Cerebellar cortex (tissue), 1 donor: ENCODE measurements around the gene OPCML.

ENCODE experiments used
- DNase-seq: peaks from one replicate; pipeline ENCODE4 v3.0.0-alpha.2; 2015; ENCODE audit warnings: low spot score

OPCML gene

DNA sequence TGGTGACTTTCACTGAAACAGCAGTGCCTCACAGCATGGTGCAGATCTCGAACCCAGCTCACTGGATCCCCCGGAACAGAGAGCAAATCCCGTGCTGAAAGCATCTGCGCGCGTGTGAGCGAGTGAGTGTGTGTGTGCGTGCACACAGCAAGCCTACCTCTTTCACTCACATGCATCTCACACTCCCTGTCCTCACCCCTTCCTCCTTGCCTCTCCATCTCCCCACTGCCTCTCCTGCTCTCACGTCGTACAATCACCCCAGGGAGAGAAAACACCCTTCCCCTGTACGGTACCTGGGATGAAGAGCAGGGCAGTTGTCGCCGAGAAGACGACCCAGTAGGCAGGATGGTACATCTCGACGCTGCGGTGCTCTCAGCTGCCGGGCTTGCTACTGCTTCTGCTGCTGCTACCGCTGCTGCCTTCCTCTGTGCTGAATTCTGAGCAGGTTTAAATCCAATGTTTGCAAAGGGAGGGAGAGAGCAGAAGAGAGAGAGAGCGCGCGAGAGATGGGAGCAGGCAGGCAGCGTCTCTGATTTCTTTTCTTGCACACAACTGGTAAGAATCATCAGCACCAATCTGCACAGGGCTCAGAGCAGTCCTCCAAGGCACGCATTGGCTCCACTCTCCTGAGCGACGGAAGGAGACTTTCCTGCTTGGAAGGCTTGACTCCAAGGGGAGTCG is at the start of gene OPCML:
OPCML (minus strand) TSS at position 531 of the 681 bp plus-strand sequence.
- no peak for DNase-seq

DNA sequence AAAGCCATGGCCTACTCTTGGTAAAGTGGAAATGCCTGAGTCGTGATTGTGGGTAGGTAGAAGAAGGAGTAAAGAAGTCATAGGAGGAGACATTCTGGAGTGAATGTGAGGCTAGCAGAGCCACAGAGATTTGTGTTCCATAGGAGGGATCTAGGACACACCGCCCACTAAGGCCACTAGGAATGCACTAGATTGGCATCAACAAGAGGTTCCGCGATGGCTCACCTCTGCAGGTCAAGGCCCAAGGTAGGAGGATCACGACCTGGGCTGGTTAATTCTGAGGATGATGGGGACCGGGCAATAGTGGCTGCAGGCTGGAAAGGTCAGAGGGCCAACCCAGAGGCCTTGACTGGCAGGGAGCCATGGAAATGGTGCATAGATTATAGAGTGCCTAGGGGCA is 48.8 kb upstream of the OPCML start:
- no peak for DNase-seq

DNA sequence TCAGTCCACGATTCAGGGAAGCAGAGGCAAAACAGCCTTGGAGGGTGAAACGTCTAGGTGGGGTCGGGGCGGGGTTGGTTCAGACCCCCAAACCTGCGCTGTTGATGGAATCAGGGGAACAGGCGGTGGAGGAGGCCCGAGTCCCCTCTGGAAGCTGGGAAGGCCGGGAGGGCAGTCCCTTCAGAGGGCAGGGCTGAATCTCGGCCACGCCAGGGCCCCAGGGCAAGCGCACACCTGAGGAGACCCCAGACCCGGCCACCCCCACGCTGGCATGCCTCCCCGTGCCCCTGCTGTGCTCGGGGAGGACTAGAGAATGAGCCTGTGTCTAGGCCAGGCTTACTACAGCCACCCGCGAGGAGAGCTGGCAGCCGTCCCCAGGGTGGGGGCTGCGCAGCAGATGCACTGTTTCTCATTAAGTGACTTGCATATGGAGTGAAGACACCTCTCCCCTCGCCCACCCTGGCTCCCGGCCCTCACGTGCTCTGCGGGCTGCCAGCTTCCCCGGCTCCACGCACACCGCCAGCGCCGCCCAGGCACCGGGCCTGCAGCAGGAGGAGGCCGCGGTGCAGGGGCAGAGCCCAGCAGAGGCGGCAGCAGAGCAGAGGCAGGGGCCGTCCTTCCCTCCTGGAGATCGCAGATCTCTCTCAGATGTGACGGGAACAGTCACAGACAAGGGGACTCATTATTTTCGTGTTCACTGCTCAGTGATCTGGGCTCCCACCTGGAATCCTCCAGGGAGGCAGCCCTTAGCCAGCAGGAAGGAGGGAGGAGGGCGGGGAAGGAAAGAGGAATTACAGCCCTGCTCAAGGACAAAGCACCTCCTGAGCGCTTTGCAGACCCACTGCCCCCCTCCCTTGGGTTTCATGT is 47.1 kb upstream of the OPCML start:
- no peak for DNase-seq

DNA sequence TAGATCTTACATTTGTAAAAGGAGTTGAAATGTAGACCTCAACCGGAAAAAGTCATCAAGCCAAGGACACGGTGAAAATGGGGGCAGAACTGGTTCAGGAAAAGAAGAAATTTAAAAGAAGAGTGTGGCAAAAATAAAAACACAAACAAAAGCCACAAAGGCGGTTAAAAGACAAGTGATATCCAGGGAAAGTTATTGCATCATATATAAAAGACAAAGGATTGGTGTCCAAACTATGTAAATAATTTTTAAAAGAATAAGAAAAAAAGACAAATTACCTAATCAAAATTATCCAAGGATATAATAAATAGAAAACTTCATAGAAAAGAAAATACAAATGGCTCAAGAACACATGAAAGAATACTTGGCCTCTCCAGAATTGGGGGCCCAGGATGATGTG is 45.1 kb upstream of the OPCML start:
- DNase-seq = no peak

DNA sequence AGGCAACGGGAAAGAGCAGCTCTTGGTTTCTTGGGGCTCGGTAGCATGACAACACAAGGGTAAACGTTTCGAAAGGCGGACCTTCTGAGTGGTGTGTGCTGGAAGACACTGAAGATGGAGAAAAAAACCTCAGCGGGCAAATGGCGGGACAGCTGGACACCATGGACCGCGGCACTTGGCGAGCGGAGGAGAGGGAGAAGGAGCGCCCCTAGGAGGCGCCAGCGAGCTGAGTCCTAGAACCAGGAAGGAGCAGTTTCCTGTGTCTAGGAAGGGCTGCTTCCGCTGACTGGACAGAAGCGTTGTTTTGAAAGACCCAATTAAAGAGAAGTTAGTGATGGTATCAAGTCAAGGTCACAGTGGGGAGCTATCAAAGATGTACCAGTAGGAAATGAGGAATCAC is 44.0 kb upstream of the OPCML start:
- peak; percentile 1 for DNase-seq

DNA sequence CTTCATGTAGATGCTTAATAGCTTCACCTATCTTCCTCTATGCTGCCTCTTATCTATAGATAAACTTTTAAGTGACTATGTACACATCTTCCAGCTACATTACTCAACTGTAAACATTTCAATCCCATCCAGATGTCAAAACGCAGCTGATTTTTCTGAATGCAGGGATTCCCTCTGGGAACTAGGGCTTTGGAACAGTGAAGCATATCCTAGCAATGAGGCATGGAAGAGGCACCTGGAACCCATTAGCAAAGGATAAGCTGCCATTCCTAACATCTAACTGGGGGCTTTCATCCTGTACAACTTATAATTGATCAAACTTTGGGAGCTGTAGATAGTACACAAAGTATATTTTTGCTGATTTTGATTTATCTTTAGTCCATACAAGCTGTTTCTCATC is 40.8 kb upstream of the OPCML start:
- DNase-seq = no peak

DNA sequence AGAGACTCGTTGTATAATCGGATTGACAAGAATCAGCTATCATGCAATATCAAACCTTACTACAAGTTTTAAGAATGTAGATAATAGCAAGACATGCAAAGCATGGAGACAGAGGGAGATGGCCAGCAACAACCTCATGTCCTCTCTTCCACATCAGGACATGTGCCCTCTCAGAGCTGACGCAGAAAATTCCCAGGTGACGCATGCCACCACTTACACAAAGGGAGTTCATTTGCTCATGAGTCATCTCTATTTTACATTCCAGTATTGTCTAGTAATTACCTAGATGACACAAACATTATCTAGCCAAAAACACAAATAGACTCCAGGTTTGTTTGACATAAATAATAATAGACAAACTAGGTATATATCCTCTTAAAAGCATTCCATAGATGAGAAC is 38.1 kb upstream of the OPCML start:
- DNase-seq = no peak

DNA sequence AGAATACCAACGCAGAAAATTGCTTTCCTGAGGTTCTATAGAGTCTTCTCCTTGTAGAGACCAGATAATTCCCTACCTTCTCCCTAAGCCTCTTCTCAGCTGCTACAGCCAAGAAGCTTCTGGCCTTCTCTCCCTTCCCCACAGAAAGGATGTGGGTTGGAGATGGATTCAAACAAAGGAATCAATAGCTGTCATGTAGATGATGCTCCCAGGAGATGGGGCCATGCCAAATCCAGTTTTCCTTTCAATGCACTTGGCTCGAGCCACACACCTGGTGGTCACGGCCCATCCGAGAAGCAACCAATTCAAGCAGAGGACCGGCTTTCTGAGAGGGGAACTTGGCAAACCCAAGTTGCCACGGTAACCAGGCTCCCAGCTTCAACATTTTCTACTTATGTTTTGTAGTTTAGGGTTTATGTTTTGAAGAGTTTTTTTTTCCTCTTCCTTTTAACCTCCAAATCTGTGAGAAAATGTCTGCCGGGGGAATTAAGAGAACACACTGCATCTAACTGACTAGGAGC is 31.3 kb upstream of the OPCML start:
- DNase-seq = no peak

DNA sequence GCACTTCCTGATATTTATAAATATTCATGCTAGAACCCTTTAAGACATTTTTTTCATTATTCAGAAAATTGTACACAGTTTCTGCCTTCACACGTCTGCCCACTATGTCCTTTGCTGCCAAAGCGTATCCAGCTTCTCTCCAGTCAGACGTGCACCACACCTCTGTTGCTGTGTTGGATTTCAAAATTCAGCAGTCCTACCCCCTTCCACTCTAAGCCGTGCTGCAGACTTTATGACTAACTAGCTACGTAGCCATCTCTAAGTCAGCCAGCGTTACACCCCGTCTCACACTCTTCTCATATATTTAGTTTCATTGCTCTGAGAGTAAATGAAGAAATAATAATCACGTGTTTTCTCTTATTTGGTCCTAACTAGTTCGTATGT is 28.2 kb upstream of the OPCML start:
- no peak for DNase-seq

DNA sequence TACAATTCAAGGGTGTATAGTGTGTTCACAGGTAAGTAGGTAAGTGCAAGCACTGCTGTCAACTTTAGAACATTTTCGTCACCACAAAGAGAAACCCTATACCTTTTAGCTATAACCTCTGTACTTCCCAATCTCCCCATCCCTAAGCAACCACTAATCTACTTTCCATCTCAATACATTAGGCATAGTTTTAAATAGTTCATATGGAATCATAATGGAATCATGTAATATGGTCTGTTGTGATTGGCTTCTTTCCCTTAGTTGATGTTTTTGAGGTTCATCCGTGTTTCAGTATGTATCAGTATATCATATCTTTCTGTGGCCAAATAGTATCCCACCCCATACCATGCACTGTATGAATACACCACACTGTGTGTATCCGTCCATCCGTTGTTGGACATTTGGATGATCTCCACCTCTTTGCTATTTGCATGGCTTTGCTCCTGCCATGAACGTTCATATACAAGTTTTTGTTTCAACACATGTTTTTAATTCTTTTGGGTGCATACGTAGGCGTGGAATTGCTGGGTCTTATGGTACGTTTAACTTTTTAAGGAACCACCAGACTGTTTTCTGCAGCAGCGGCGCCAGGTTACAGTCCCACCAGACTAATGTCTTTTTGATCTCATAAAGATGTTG is 27.7 kb upstream of the OPCML start:
- no peak for DNase-seq

DNA sequence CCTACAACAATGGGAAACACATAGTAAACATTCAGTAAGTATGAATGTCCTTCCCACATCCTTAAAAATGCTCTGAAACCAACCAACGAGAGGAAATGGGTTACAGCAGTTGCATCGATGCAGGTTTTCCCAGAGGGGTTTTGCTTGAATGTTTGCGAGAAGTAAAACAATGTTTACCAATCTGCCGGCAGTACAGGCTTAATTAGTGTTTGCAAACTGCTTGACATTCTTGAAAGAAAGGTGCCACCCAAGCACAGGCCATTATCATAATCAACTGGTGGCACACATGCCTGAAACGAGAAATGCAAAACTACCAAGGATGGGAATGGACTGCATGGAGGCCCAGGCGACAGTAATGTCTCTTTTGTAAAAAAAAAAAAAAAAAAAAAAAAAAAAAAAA is 27.1 kb upstream of the OPCML start:
- DNase-seq = no peak

DNA sequence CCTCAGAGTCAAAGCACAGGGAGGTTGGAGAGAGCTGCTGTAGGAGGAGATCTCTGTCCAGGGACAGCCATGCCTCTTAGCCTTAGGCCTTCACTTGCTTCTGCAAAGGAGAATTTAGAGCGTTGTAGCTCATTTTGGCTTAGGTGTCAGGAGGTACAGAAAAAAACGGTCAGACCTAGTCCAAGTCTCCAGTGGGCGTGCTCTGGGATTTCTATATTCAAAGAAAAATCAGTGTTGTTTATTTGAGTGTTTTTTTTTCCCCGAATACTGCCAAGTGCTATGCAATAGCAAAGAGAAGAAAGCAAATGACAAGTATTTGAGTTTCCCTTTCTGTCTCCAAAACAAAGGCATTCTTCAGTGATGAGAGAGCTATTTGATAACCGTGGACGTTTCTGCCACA is 22.7 kb upstream of the OPCML start:
- DNase-seq = no peak

DNA sequence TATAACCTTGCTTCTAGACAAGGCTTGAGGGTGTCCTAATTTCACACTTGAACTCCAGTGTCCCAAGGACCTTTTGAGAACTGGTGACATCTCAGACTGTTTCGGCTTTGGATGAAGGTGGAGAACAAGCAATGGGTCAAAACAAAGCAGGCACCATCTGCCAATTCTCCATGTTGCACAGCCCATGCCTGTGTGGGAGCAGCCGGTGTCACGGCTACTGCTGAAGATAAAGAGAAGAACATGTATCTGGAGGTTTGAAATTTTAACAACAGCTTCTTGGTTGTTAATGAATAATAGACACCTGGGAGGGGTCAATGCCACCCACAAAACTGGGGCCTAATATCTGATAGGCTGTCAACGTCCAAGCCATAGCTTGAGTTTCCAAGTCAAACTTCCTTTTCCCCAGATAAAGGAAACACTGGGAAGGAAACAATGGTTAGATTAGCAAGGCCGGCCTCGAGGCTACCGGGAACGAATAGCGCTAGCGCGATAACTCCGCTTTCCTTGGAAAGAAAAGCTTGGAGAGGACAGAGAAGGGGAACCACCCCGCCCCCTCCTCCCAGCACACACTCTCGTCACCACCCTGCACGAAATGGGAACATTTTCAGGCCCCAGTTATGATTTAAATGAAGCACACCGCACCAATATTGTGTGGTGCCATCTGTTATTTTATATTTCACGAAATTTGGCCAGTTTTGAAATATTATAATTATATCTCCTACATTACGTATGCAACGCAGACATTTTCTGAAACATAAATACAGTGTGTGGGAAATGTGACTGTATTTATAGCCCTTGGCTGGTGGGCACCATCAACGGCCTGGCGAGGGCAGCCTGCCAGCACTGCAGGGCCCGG is 21.8 kb upstream of the OPCML start:
- no peak for DNase-seq

DNA sequence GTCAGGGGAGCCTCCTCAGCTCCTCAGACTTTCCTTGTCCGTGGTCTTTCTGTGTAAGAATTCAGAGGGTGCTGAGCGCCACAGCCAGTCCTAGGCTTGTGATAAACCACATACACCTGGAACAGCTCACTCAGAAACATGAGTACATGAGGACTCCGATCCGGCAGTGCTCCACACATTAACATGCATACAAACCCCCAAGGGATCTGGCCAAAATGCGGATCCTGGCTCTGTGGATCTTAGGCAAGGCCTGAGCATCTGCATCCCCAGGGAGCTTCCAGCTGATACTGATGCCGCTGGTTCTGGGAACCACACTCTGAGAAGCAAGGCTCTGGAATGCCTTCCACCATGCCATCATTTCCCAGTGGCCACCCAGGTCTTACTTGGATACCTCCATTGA is 20.6 kb upstream of the OPCML start:
- DNase-seq = no peak

DNA sequence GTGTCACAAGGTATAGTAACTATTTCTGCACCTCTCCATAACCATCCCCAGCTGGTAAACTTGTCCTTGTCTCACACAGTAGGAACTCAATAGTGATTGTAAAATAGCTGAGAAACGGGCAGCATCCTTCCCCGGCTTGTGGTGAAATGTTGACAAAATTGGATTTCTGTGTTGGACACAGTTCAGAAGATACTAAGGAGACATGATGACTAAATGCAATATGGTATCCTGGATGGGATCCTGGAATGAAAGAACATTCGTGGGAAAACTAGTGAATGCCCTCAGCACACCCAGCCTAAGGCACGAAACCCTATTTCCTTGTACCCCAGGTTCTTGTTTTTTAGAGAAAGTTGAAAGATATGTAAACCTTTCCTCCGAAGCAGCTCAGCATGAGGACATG is 18.8 kb upstream of the OPCML start:
- DNase-seq = no peak

DNA sequence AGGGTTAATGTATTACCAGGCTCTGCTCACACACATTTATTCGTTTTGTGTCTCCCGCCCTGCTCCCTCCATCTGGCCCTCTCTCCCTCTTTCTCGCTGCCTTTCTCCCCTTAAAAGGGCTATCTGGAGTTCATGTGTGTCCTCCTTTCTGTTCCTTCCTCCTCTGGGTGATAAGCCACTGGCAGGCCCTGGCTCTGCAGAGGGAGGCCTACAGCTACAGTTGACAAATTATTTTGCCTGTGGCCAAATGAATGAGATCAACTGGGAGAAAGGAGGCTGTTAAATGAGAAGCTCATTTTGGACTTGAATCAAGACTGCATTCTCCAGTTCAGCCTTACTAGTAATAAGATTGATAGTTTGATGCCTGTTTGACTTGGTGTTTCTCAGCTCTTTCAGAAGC is 17.5 kb upstream of the OPCML start:
- DNase-seq = no peak

DNA sequence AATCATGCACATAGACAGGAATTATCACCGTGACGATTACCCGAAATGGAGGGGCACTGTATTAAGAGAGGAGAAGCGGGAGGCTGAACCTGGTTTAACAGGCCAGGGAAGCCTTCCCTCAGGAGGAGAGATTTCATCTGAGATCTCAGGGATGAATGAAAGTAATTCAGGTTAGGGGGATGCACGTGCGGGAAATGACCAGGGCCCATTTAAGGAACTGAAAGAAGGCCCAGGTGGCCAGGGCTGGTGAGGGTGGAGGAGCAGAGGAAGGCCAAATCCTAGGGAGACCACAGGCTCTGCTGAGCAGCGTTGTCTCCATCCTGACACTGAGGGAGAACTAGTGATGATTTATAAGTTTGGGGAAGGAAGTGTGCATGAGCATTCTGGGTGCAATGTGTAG is 16.3 kb upstream of the OPCML start:
- DNase-seq = no peak

DNA sequence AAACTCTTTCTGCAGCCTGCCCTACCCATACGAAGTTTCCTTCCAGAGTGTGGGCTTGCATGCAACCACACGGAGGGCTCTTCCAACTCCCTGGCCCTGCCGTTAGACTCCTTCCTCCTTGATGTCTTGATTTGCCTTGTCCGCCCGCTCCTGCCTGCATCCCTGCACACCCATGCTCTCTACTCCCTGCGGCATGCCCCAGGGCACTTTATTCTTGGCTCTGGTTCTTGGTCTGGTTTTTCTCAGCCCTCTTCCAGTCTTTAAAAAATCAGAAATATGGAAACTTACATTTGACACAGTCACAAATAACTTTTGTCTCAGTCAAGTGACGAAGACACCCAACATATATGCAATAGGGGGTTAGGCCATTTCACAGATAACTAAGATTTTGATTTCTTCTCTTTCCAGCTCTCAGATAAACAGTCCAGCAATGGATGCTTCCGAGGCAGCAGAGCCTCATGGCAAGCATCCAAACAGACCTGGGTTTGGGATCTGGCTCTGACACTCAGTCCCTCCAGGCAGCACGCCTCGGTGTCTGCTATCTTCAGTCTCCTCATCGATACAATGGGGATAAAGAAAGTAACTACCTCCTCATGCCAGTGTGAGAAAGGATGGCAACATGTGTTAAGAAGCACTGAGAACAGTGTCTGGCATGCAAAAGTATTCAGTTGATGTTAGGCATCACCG is 15.7 kb upstream of the OPCML start:
- DNase-seq = no peak

DNA sequence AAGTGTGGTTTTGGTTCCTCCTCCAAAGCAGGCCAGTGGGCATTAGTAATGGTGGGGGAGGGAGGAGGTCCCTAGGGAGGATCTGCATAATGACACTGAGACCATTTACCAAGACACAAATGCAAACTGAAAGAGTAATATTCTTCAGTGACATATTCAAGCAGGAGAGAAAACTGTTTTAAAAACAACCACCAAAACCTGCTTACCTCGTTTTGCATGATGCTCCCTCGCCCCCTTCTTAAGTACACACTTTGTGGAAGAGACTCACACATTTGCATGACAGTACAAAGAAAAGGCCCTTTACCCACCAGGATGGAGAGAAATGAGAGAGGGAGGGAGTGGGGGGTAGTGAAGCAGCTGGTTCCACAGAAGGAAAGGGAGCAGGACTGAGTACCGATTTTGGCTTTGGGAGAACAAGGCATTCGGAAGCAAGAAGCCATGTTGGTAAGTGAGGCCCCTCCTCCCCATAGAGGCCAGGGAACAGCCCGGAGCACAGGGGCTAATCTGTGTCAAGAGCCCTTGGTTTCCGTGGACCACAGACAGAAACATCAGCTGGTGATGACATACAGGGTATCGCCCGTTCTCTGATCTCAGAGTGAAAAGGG is 13.0 kb upstream of the OPCML start:
- no peak for DNase-seq

DNA sequence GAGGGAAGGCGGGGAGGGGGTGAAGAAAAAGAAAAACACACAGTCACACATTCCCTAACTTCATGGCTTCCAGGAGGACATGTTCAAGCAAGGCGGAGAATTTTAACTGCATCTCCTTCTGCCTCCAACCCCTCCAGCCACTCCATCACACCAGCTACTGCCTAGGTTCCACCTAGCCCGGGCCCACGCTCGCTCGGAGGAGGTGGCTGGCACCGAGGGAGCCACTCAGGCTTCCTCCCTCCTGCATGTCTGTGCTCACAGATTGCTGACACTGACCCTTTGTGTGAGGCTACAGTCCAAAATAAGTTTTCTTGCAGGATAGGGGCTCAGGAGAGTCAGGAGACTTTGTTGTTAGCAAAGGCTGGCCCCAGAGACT is 9.4 kb upstream of the OPCML start:
- DNase-seq = no peak
